Measurements from ENCODE around the gene DUSP6. TPM values are rescaled to one million over a fixed set of nuclear protein-coding genes. Genes with fewer than 3 reads are reported as not detected.
A peak's percentile ranks its signal among the peaks of the same experiment; 100 is the strongest.

DUSP6 gene
- total RNA-seq, 5 donors from 2014 or later (not counting 1 experiment from before 2014, with no cell fraction given) = 2.7 to 13.7 (median 3.1) TPM

DNA sequence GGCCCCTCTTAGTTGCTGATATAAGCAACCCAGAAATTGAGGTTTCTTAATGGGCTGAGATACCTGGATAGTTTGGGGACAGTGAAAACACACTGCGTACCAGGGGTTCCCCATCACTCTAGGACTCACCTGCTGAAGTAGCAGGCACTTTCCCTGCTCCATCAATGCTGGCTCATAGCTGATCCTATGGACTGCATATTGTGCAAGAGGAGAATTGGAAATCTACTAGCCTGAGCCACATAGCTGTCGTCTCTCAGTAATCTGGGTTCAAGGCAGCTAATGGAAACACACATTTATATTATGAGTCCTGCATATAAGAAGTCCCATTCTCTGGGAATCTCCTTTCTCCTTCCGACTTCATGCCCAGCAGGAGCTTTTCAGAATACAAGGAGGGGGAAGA lies 7.3 kb upstream of the DUSP6 start:
- H3K4me3 Mint-ChIP-seq = no peak overlapping the region
- no CpG with 5 or more reads among the region's 3 CpGs for WGBS (ENCODE audit: insufficient coverage)

DNA sequence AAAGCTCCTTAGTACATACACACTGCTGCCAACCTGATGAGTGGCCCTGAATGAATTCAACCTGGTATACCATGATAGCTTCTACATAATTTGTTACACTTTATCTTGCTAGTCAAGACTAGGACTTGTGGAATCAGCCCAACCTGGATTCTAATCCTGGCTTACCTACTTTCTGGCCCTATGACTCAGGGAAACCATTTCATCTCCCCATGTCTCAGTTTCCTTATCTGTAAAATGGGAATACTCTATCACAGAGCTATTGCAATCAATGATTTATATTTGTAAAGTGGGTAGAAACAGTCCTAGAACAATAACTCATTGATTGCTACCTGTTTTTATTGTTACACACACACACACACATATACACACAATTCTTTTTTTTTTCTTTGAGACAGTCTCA lies 6.5 kb upstream of the DUSP6 start:
- ATAC-seq (replicated peaks in 1 of 4) (no peak), DNase-seq (no peak)
- H3K4me3 ChIP-seq (ENCODE audit: control insufficient read depth in 1 of 2, extremely low read depth in 1 of 2, low read length in 1 of 2) = no peak overlapping the region
- H3K27ac ChIP-seq (ENCODE audit: low read length) = no peak overlapping the region
- H3K9me3 ChIP-seq = no peaks in the 10 kb centered on the region
- H3K36me3 ChIP-seq (ENCODE audit: control insufficient read depth in 2 of 2, extremely low read depth in 1 of 2, insufficient read depth in 1 of 2, low read length in 1 of 2) = no peaks in the 10 kb centered on the region
- no peaks in the 10 kb centered on the region for H3K36me3 Mint-ChIP-seq
- ChIA-PET CTCF (interaction anchor here in 1 of 2 donors (0.6 kb wide), 1 partner anchor 965 kb away, joined by 3 read pairs; no protein-coding TSS in a partner anchor), POLR2A (interaction anchor here in 1 of 2 donors (0.6 kb wide), 1 partner anchor 199 kb away, joined by 3 read pairs; no protein-coding TSS in a partner anchor)
- H3K27me3 ChIP-seq (replicated peaks in 1 of 2; ENCODE audit: control insufficient read depth in 2 of 2, extremely low read depth in 1 of 2, insufficient read depth in 2 of 2, low read length in 1 of 2) = no peaks in the 10 kb centered on the region
- no peak overlapping the region for H3K27ac Mint-ChIP-seq
- H3K4me1 Mint-ChIP-seq = peaks cover 12 to 17% (median 15%) of the 10 kb centered on the region in 3 donors
- no peaks in the 10 kb centered on the region for H3K9me3 Mint-ChIP-seq
- peaks cover 7 to 14% of the 10 kb centered on the region in 2 experiments for H3K4me1 ChIP-seq (ENCODE audit: control insufficient read depth in 1 of 2, extremely low read depth in 1 of 2, insufficient read depth in 2 of 2, low read length in 2 of 2)
- H3K27me3 Mint-ChIP-seq = peaks cover 0 to 11% of the 10 kb centered on the region in 2 donors
- no peak overlapping the region for H3K4me3 Mint-ChIP-seq

More for the DNA sequence above, 7.3 kb upstream of the DUSP6 start:
- Histone ChIP-seq H3K36me3 (ENCODE audit: control insufficient read depth in 2 of 2, extremely low read depth in 1 of 2, insufficient read depth in 1 of 2, low read length in 1 of 2) (no peaks in the 10 kb centered on the region), H3K4me1 (ENCODE audit: control insufficient read depth in 1 of 2, extremely low read depth in 1 of 2, insufficient read depth in 2 of 2, low read length in 2 of 2) (peaks cover 4 to 7% of the 10 kb centered on the region in 2 experiments), H3K27ac (ENCODE audit: low read length) (no peak overlapping the region), H3K4me3 (ENCODE audit: control insufficient read depth in 1 of 2, extremely low read depth in 1 of 2, low read length in 1 of 2) (no peak overlapping the region), H3K9me3 (no peaks in the 10 kb centered on the region), H3K27me3 (replicated peaks in 1 of 2; ENCODE audit: control insufficient read depth in 2 of 2, extremely low read depth in 1 of 2, insufficient read depth in 2 of 2, low read length in 1 of 2) (no peaks in the 10 kb centered on the region)
- Mint-ChIP-seq H3K36me3 (no peaks in the 10 kb centered on the region), H3K9me3 (no peaks in the 10 kb centered on the region), H3K27ac (no peak overlapping the region), H3K4me1 (peaks cover 8 to 13% (median 11%) of the 10 kb centered on the region in 3 donors), H3K27me3 (peaks cover 0 to 11% of the 10 kb centered on the region in 2 donors)
- ChIA-PET CTCF (interaction anchor here in 1 of 2 donors (0.5 kb wide), 1 partner anchor 106 kb away, joined by 3 read pairs; no protein-coding TSS in a partner anchor), POLR2A (no interaction called here)
- ATAC-seq (replicated peaks in 1 of 4) = no peak
- no peak for DNase-seq

DNA sequence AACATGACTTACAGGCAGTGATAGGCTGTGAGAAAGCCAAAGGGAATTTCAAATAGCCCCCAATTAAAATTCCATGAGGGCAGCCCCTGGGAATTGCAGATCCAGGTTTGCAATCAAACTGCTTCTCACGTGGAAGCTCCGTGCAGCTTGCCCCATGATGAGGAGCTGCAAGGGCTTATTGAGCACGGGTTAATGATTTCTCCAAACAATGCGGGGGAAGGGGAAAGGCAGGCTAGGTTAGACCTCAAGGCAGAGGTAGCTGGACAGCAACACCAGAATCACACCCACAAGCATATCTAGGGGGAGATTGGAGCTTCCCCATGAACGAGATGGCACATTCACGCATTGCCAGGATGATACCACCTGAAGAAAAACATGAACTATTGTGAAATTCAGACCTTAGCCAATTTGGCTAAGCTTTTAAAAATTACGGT lies 5.0 kb upstream of the DUSP6 start:
- ChIA-PET CTCF (interaction anchor here in 1 of 2 donors (0.5 to 0.6 kb wide), 2 partner anchors 57 to 102 kb away, joined by 3 to 8 read pairs; no protein-coding TSS in a partner anchor), POLR2A (no interaction called here)
- Histone ChIP-seq H3K36me3 (ENCODE audit: control insufficient read depth in 2 of 2, extremely low read depth in 1 of 2, insufficient read depth in 1 of 2, low read length in 1 of 2) (no peaks in the 10 kb centered on the region), H3K4me1 (ENCODE audit: control insufficient read depth in 1 of 2, extremely low read depth in 1 of 2, insufficient read depth in 2 of 2, low read length in 2 of 2) (peaks cover 10 to 26% of the 10 kb centered on the region in 2 experiments), H3K9me3 (no peaks in the 10 kb centered on the region), H3K4me3 (ENCODE audit: control insufficient read depth in 1 of 2, extremely low read depth in 1 of 2, low read length in 1 of 2) (no peak overlapping the region), H3K27me3 (replicated peaks in 1 of 2; ENCODE audit: control insufficient read depth in 2 of 2, extremely low read depth in 1 of 2, insufficient read depth in 2 of 2, low read length in 1 of 2) (no peaks in the 10 kb centered on the region), H3K27ac (ENCODE audit: low read length) (no peak overlapping the region)
- Mint-ChIP-seq H3K27me3 (peaks cover 0 to 11% of the 10 kb centered on the region in 2 donors), H3K9me3 (no peaks in the 10 kb centered on the region), H3K36me3 (no peaks in the 10 kb centered on the region), H3K4me3 (no peak overlapping the region), H3K27ac (no peak overlapping the region), H3K4me1 (peaks cover 18 to 25% (median 21%) of the 10 kb centered on the region in 3 donors)
- 97% methylated on average over 5 of the region's 7 CpGs for WGBS (ENCODE audit: insufficient coverage)
- ATAC-seq (replicated peaks in 1 of 4) = no peak
- no peak for DNase-seq

DNA sequence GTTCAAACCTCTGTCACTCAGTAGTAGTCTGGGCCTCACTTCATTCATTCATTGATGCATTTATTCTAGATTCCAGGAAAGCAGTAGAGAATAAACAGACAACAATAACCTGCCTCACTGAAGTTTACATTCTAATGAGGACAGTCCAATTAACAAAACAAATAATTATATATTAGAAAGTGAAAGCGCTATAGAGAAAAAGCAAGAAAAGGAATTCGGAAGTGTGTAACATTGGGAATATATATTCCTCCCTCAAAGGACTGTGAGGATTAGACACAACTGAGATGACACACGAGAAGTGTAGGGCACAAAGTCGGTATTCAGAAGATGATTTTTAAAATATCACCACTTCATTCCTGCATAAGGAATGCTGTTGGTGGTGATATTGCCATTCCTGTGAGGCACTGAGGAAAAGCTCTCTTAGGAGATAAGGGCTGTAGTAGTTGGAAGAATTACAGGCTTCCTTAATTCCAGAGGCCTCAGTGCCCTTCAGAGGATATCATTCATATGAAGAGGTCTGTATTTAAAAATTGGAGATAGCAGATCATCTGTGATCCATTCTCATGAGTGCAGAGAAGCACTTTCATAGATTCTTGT lies 3.9 kb upstream of the DUSP6 start:
- no peaks in the 10 kb centered on the region for H3K9me3 Mint-ChIP-seq
- Histone ChIP-seq H3K27me3 (replicated peaks in 1 of 2; ENCODE audit: control insufficient read depth in 2 of 2, extremely low read depth in 1 of 2, insufficient read depth in 2 of 2, low read length in 1 of 2) (no peaks in the 10 kb centered on the region), H3K27ac (ENCODE audit: low read length) (no peak overlapping the region), H3K4me1 (ENCODE audit: control insufficient read depth in 1 of 2, extremely low read depth in 1 of 2, insufficient read depth in 2 of 2, low read length in 2 of 2) (peaks cover 10 to 37% of the 10 kb centered on the region in 2 experiments), H3K4me3 (ENCODE audit: control insufficient read depth in 1 of 2, extremely low read depth in 1 of 2, low read length in 1 of 2) (no peak overlapping the region), H3K36me3 (ENCODE audit: control insufficient read depth in 2 of 2, extremely low read depth in 1 of 2, insufficient read depth in 1 of 2, low read length in 1 of 2) (no peaks in the 10 kb centered on the region), H3K9me3 (no peaks in the 10 kb centered on the region)
- POLR2A ChIA-PET = no interaction called here
- H3K4me3 Mint-ChIP-seq = peak overlapping the region in 2 of 3 donors; percentile 9 to 87
- no peaks in the 10 kb centered on the region for H3K36me3 Mint-ChIP-seq
- peaks cover 27 to 33% (median 27%) of the 10 kb centered on the region in 3 donors for H3K4me1 Mint-ChIP-seq
- H3K27ac Mint-ChIP-seq = no peak overlapping the region
- WGBS (ENCODE audit: insufficient coverage) = no CpG with 5 or more reads among the region's 4 CpGs
- ATAC-seq (replicated peaks in 1 of 4) (no peak), DNase-seq (no peak)
- peaks cover 0 to 11% of the 10 kb centered on the region in 2 donors for H3K27me3 Mint-ChIP-seq
- CTCF ChIA-PET = no interaction called here

DNA sequence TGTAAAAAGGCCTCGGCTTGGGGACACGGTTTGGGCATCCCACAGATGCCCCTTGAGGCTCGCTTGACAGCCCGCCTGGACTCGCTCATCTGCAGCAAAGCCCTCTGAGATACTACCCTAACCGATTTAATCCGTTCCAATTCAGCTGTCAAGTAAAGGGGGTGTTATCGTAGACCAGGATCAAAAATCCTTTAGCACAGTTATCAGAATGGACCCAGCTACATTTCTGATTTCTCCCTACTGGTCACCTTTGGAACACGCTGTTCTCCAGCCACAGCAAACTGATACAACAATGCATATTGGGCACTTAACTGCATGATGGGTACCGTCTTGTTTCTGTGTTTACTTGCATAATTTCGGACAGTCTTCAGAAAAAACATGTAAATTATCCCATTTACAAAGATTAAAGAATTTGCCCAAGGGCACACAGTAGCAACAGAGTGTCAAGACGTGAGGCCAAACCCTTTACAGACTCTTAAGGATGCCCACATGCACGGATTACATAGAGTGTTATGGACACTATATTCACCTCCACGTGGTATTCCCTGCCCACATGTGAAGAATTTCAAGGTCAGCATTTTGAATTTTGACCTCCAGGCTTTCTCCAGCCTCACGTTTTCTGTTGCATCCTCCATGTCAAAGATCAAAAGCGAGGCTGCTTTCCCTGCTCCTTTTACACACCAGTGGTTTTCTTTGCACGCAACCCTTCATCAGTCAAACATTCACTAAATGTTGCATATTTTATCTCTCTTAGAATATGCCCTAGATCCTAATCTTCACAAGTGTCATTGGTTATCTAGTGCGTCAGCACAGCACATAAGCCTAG lies 3.2 kb upstream of the DUSP6 start:
- H3K9me3 Mint-ChIP-seq = no peaks in the 10 kb centered on the region
- H3K27ac Mint-ChIP-seq = no peak overlapping the region
- H3K36me3 Mint-ChIP-seq = no peaks in the 10 kb centered on the region
- H3K27ac ChIP-seq (ENCODE audit: low read length) = no peak overlapping the region
- H3K4me1 ChIP-seq (ENCODE audit: control insufficient read depth in 1 of 2, extremely low read depth in 1 of 2, insufficient read depth in 2 of 2, low read length in 2 of 2) = peaks cover 13 to 45% of the 10 kb centered on the region in 2 experiments
- H3K4me3 ChIP-seq (ENCODE audit: control insufficient read depth in 1 of 2, extremely low read depth in 1 of 2, low read length in 1 of 2) = peak overlapping the region in 1 of 2 donors; percentile 77
- no peaks in the 10 kb centered on the region for H3K36me3 ChIP-seq (ENCODE audit: control insufficient read depth in 2 of 2, extremely low read depth in 1 of 2, insufficient read depth in 1 of 2, low read length in 1 of 2)
- ATAC-seq (replicated peaks in 1 of 4) = no peak
- ChIA-PET POLR2A (interaction anchor here in 1 of 2 donors (0.5 kb wide), 1 partner anchor 34 kb away, joined by 5 read pairs; no protein-coding TSS in a partner anchor), CTCF (no interaction called here)
- H3K4me1 Mint-ChIP-seq = peaks cover 33 to 40% (median 34%) of the 10 kb centered on the region in 3 donors
- WGBS (ENCODE audit: insufficient coverage) = 93% methylated on average over 17 of the region's 18 CpGs
- peak overlapping the region; percentile 75 to 87 (median 81) for H3K4me3 Mint-ChIP-seq
- no peak for DNase-seq
- no peaks in the 10 kb centered on the region for H3K27me3 ChIP-seq (replicated peaks in 1 of 2; ENCODE audit: control insufficient read depth in 2 of 2, extremely low read depth in 1 of 2, insufficient read depth in 2 of 2, low read length in 1 of 2)
- H3K27me3 Mint-ChIP-seq = peaks cover 0 to 6% of the 10 kb centered on the region in 2 donors
- H3K9me3 ChIP-seq = no peaks in the 10 kb centered on the region

DNA sequence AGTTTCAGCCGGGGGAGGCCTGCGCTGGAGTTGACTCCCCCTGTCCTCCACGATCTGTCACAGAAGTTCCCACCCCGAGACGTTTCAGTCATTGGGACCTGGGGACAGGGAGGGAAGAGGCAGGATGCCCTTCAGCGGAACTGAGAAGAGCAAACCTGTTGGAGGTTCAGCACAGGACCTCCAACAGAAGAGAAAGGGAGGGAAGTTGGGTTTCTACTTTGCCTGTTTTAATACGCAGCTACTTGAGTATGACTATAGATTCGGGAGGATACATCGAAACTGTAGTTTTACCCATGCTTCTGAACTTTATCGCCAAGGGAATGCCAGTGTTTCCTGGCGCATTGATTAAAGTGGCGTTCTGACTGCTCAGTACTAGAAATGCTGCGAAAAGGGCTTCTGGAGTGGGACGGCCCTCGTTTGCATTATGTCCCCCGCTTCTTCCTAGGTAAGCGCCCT lies 2.3 kb upstream of the DUSP6 start:
- DNase-seq (no peak), ATAC-seq (replicated peaks in 1 of 4) (no peak)
- Mint-ChIP-seq H3K4me3 (peak overlapping the region; percentile 75 to 87 (median 81)), H3K27ac (peak overlapping the region; percentile 8), H3K27me3 (peaks cover 0 to 6% of the 10 kb centered on the region in 2 donors), H3K4me1 (peaks cover 39 to 48% (median 42%) of the 10 kb centered on the region in 3 donors), H3K9me3 (no peaks in the 10 kb centered on the region), H3K36me3 (no peaks in the 10 kb centered on the region)
- Histone ChIP-seq H3K36me3 (ENCODE audit: control insufficient read depth in 2 of 2, extremely low read depth in 1 of 2, insufficient read depth in 1 of 2, low read length in 1 of 2) (no peaks in the 10 kb centered on the region), H3K4me1 (ENCODE audit: control insufficient read depth in 1 of 2, extremely low read depth in 1 of 2, insufficient read depth in 2 of 2, low read length in 2 of 2) (peaks cover 13 to 46% of the 10 kb centered on the region in 2 experiments), H3K9me3 (no peaks in the 10 kb centered on the region), H3K4me3 (ENCODE audit: control insufficient read depth in 1 of 2, extremely low read depth in 1 of 2, low read length in 1 of 2) (peak overlapping the region; percentile 67 to 77), H3K27ac (ENCODE audit: low read length) (peak overlapping the region; percentile 61), H3K27me3 (replicated peaks in 1 of 2; ENCODE audit: control insufficient read depth in 2 of 2, extremely low read depth in 1 of 2, insufficient read depth in 2 of 2, low read length in 1 of 2) (no peaks in the 10 kb centered on the region)
- ChIA-PET CTCF (no interaction called here), POLR2A (interaction anchor here in 1 of 2 donors (0.5 kb wide), 1 partner anchor 35 kb away, joined by 5 read pairs; no protein-coding TSS in a partner anchor)
- WGBS (ENCODE audit: insufficient coverage) = 60% methylated on average over 12 of the region's 17 CpGs

Data from T-cell (primary cell).